ENCODE measurements around the gene ANO10. TPM values are rescaled to one million over a fixed set of nuclear protein-coding genes. Genes with fewer than 3 reads are reported as not detected.
"Not testable (repeated sequence)": the region's sequence is repeated elsewhere in the genome, so short reads cannot be mapped to it uniquely, and the experiment has no call there.

ANO10 gene
- total RNA-seq, 1 experiment from 2014 or later: 15.0 TPM

- Mint-ChIP-seq H3K4me1 (ENCODE audit: insufficient read depth, unreplicated experiment) (no peaks in the 10 kb centered on the region), H3K27ac (ENCODE audit: low read depth, unreplicated experiment) (no peak overlapping the region), H3K36me3 (ENCODE audit: insufficient read depth, unreplicated experiment) (no peaks in the 10 kb centered on the region), H3K4me3 (ENCODE audit: unreplicated experiment) (no peak overlapping the region), H3K9me3 (ENCODE audit: unreplicated experiment) (peaks cover 5% of the 10 kb centered on the region), H3K27me3 (ENCODE audit: insufficient read depth, unreplicated experiment) (no peaks in the 10 kb centered on the region)
- no peak for DNase-seq (ENCODE audit: unreplicated experiment)
- intact Hi-C loops (cut with micrococcal nuclease): no loop called here
- no TSS peak for BruUV-seq (replicated peaks)
- POLR2A ChIA-PET: no interaction called here
- no peak for TF ChIP-seq CTCF (IDR thresholded peaks at IDR 0.05; ENCODE audit: unreplicated experiment)
- CTCF ChIA-PET: no interaction called here
These were observed 259.6 kb downstream of the ANO10 start for GRCh38 chr3:43362183-43362582.

DNA sequence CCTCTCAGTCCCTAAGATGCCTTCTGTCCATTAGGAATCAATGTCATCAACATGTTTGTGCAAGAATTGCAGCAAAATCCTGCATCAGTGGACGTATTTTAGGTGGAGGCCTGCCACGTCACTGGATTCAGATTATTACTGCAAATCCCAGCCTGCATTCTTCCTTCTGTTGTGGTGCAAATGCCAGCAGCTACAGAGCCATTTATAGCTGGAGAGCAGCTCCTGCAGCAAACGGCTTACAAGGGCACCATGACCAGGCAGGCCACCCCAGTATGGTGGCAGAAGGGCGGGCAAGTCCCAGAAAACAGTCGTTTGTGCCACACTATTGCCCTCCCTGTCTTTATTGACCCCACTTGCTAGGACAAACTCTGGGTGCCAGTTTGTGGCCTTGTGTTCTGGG, 260.7 kb downstream of the ANO10 start:
- no TSS peak for BruUV-seq (replicated peaks)
- Mint-ChIP-seq H3K4me3 (ENCODE audit: unreplicated experiment) (no peak overlapping the region), H3K27me3 (ENCODE audit: insufficient read depth, unreplicated experiment) (no peaks in the 10 kb centered on the region), H3K27ac (ENCODE audit: low read depth, unreplicated experiment) (no peak overlapping the region), H3K36me3 (ENCODE audit: insufficient read depth, unreplicated experiment) (no peaks in the 10 kb centered on the region), H3K4me1 (ENCODE audit: insufficient read depth, unreplicated experiment) (no peaks in the 10 kb centered on the region), H3K9me3 (ENCODE audit: unreplicated experiment) (peaks cover 10% of the 10 kb centered on the region)
- TF ChIP-seq CTCF (IDR thresholded peaks at IDR 0.05; ENCODE audit: unreplicated experiment): no peak
- CTCF ChIA-PET: no interaction called here
- POLR2A ChIA-PET: no interaction called here
- intact Hi-C loops (cut with micrococcal nuclease): no loop called here
- DNase-seq (ENCODE audit: unreplicated experiment): no peak

- H3K4me3 Mint-ChIP-seq (ENCODE audit: unreplicated experiment); DNase-seq (ENCODE audit: unreplicated experiment); H3K36me3 Mint-ChIP-seq (ENCODE audit: insufficient read depth, unreplicated experiment); H3K27me3 Mint-ChIP-seq (ENCODE audit: insufficient read depth, unreplicated experiment); BruUV-seq (replicated peaks); H3K4me1 Mint-ChIP-seq (ENCODE audit: insufficient read depth, unreplicated experiment); H3K27ac Mint-ChIP-seq (ENCODE audit: low read depth, unreplicated experiment); intact Hi-C loops (cut with micrococcal nuclease): not testable (repeated sequence)
- POLR2A ChIA-PET: interaction anchor here (0.7 kb wide), 1 partner anchor 23 kb away, joined by 4 read pairs; no protein-coding TSS in a partner anchor
- peaks cover 46% of the 10 kb centered on the region for H3K9me3 Mint-ChIP-seq (ENCODE audit: unreplicated experiment)
- CTCF ChIA-PET: interaction anchor here (0.6 to 1.5 kb wide), 4 partner anchors 10 to 200 kb away, joined by 3 to 6 read pairs (median 4); no protein-coding TSS in a partner anchor
These were observed 265.8 kb downstream of the ANO10 start for GRCh38 chr3:43356033-43356432.

DNA sequence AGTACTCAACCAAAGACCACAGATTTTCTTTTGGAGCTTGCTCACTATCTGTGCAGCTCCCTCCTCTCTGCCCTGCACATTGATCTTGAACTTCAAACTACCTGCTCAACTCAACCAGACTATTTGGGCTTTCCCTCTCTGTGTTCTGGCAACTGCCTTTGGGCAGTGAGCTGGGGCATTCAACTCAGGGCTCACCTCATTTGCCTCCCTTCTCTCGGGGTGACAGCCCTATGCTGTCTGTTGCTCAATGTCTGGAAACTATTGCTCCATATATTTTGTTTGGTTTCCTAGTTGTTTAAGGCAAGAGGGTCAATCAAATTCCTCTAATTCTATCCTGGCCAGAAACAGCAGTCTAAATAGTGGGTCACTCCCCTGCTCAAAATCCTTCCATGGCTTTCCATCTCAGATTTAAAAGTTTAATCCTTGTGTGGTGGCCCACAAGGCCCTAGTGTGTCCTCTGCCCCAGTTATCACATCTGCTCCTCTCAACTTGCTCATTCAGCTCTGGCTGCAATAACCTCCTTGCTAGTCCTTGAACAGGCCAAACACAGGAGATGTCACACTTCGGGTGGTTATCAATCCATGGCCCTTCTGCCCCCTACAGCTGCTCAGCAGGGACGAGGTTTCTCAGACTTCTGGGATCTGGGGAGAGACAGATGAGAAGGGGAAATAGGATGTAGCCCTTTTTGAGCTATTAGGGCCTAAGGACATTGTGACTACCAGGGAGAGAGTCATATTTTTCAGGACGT, 267.7 kb downstream of the ANO10 start:
- ChIA-PET CTCF (no interaction called here), POLR2A (interaction anchor here (0.6 to 1.7 kb wide), 2 partner anchors 9 to 16 kb away, joined by 3 to 4 read pairs; no protein-coding TSS in a partner anchor)
- no peak for DNase-seq (ENCODE audit: unreplicated experiment)
- no TSS peak for BruUV-seq (replicated peaks)
- Mint-ChIP-seq H3K27me3 (ENCODE audit: insufficient read depth, unreplicated experiment) (no peaks in the 10 kb centered on the region), H3K4me3 (ENCODE audit: unreplicated experiment) (no peak overlapping the region), H3K36me3 (ENCODE audit: insufficient read depth, unreplicated experiment) (peaks cover 3% of the 10 kb centered on the region), H3K27ac (ENCODE audit: low read depth, unreplicated experiment) (no peak overlapping the region), H3K9me3 (ENCODE audit: unreplicated experiment) (peaks cover 46% of the 10 kb centered on the region), H3K4me1 (ENCODE audit: insufficient read depth, unreplicated experiment) (no peaks in the 10 kb centered on the region)
- TF ChIP-seq CTCF (IDR thresholded peaks at IDR 0.05; ENCODE audit: unreplicated experiment): no peak
- intact Hi-C loops (cut with micrococcal nuclease): no loop called here

Data from MCF 10A (cell line).